Colon (tissue), 2 donors: ENCODE results near the gene SULT1E1.
"Not testable (repeated sequence)": the region's sequence is repeated elsewhere in the genome, so short reads cannot be mapped to it uniquely, and the experiment has no call there.

Experiments used
- FAIRE-seq: peaks from 2 replicates; lab custom pipeline; 2012; peaks lifted over from hg19 to GRCh38; lab: Jason Lieb, UNC
- donor health status: control.
- donor health status: control.

SULT1E1 gene

DNA sequence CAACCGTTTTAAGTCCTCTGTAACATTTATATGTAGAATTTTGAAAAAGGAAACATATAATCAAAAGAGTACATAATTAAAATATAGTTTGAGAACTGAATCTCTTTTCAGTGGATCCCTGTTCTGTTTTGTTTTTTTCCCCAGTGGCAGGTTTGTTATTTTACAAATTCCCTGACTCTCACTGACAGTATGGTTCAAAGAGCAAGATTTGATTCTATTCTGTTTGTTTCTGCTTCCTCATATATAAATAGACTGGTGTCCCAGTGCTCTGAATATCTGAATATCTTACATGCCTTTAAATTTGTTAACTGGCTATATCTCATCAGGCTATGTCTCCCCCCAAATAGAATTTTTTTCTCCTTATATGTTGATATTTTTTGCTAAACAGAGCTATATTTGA is 16.6 kb downstream of the SULT1E1 start:
- no peak for FAIRE-seq

DNA sequence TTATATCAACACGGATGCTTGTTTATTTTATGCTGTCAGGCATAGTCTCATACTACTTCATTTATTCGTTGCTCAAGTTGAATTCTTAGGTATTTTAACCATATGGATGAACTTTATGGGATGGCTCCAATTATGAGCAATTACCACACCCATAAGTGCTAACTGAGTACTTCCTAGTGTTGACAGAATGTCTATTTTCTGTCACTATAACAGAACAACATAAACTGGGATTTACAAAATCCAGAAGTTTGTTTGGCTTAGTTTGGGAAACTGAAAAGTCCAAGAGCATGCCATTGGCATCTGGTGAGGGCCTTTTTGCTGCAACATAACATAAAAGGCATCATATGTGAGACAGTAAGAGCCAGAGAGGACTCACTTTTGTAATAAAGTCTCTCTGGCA is 21.0 kb downstream of the SULT1E1 start:
- no peak for FAIRE-seq

DNA sequence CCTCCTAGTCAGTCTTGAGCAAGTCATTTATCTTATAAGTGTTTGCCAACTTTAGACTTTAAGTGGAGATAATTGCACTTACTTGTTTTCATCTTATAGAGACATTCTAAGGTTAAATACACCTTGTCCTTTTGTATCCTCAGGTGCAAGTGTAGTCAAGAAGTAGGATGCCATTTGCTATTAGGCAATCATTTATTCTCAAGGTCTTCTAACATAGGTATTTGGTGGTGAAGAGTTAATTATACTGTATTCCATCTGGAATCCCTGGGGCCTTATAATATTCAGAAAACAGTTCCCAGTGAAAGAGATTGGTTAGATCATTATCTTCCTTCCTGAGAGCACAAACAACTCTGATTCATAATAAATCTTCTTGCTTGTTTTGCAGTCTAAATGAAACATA is 23.7 kb downstream of the SULT1E1 start:
- no peak for FAIRE-seq

DNA sequence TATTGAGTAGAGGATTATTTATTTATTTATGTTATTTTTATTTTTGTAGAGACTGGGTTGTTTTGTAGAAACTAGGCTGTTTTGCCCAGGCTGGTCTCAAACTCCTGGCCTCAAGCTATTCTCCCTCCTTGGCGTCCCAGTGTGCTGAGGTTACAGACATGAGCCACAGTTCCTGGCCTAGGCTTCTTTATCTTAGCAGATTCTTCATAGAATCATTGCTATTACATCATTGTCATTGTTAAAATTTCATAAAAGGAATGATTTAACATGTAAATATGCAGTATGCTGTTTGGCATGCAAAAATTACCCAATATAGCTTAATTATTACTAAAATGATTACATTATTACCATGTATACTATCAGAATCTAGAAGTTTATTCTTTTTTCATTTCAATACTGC is 24.2 kb downstream of the SULT1E1 start:
- no peak for FAIRE-seq

DNA sequence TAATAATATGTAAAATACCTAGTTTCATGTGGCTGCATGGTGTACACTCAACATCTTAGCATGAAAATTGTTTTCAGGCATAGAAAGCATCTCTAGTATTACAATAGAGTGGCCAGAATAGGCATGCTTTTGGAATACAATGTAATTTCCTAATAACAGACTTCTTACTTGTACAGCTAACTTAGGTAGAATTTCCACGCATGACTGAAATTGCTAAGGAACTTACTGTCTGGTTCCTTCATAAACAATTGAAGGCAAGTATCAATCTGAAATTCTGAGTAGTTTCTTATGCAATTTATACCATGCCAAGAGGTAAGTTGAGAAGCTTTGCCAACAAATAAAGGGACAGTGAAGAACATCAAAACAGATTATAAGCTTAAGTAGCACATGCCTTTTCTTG is 26.7 kb downstream of the SULT1E1 start:
- no peak for FAIRE-seq

DNA sequence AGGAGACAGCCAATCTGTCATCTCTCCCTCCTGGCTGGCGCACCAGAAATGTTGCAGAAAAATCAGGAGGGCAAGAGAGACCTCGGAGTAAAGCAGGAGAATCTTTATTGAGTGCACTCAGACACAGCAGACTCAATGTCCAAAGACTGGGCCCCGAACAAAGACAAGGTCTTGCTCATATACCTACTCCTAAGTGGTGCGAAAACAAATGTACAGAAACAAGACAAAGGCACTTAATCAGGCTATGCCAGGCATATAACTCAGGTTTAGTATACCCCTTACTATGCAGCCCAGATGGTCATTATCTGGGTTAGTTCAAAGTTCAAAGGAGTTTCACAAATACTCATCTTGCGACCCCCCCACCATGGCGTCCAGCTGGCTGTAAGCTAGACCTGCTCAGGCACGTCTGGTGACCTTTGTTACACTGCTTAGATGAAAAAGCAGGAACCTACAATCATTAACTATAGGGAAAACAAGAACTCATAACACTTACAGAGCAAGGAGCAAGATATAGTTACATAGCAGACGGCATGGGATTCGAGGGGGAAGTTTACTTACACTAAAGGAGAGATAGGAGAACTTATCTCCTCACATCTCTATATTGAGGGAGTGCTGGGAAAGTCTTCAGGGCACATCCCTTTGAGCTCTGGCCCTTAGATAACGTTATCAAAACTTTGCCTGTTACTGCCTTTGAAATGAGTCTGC is 27.5 kb downstream of the SULT1E1 start:
- peak; percentile 85 for FAIRE-seq

DNA sequence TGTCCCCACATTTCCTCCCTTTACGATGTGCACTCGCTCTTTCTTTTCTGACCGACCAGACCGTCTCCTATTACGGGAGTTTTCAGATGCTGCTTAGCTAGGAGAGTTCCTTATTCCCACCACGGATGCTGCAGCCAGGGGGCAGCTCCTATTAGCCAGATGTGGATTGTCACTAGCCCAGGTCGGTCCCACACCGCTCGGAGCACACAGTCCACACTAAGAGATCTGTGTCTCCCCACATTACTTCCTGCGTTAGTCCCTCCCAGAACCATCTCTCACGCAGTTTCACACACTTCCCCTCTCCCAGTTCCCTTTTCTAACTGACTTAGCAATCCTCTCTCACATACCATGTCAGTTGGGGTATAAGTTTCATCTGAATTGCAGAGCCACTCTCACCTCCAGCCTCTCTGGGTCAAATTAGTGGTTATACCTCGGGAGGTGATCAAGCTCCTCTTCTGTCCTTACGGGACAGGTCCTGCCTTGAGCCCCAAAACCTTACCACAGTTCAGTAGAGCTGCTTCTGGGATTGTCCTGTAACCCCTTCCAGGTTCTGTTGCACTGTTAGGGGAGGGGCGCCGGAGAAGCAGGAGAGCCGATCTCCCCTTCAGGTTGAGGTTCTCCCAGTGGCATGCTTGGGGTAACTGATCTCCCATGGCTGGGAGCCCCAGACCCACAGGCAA is 28.2 kb downstream of the SULT1E1 start:
- FAIRE-seq = no peak

DNA sequence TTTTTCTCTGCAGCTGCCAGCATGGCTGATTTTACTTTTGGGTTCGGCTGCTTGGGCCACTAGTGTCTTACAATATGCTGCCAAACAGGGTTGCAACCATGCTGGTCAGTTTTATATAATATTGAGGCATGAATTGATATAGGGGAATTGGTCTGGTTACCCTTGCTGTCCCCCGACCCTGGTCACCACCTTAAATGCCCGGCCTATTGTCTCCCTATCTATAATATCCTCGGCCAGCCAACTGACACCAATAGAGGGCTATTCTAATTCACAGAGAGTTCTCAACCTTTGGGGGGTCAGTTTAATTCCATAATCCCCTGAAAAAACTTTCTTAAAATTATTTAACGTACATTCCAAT is 28.7 kb downstream of the SULT1E1 start:
- no peak for FAIRE-seq

DNA sequence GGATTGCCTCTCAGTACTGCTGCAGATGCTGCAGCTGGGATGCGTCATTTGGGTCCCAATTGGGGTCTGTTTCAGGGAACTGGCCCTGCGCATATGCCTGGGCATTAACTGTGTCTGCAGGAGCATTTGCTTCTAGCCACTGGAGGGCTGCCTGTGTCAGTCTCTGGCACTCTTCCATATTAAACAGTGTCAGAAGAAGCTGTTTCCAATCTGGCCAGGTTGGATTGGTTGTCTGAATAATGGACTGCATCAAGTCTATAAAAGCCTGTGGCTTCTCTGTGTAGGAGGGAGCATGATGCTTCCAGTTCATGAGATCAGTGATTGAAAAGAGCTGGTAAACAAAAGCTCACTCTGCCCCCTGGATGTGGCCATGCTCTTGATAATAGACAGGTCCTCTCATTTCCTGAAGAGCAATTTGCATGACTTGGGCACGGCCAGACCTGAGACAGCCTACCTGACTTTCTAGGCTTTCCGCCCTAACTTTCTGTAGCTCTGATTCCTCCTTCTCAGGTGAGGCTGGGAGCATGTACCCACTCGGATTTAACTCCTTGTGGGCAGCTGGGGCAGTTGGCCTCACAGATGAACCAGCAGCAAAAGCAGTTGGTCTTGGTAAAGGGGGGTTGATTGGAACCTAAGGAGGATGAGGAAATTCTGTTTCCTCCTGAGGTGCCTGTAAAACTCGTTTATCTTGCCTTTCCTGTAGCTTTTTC is 29.2 kb downstream of the SULT1E1 start:
- FAIRE-seq = no peak

DNA sequence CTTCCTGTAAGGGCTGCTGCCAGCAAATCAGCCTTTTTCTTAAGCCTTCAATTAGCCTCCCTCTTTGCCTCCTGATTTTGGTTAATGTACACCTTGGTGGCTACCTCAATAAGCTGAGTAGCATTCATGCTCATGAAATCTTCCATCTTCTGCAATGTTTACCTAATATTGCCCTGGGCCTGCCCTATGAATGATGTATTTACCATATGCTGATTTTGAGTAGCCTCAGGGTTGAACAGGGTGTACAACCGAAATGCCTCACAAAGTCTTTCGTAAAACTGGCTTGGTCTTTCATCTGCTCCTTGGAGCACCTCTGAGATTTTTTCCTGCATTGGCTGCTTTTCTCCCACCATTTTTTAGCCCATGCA is 29.8 kb downstream of the SULT1E1 start:
- FAIRE-seq = no peak

DNA sequence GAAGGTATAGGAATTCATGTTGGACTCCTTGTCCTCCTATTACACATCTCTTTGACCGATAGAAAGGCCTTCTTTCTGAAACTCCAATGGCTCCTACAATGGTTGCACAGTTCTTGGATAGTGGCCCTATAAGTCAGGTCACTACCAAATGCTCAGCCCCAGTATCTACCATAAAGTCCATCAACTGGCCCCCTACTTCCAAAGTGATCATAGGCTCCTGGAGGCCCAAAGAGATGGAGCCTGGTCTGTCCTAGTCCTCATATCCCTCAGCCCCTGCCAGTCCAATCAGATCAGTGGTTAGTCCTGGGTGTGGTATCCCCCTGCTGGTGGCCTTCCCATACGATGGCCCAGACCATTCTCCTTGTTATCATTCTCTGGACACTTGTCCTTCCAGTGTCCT is 30.3 kb downstream of the SULT1E1 start:
- no peak for FAIRE-seq

DNA sequence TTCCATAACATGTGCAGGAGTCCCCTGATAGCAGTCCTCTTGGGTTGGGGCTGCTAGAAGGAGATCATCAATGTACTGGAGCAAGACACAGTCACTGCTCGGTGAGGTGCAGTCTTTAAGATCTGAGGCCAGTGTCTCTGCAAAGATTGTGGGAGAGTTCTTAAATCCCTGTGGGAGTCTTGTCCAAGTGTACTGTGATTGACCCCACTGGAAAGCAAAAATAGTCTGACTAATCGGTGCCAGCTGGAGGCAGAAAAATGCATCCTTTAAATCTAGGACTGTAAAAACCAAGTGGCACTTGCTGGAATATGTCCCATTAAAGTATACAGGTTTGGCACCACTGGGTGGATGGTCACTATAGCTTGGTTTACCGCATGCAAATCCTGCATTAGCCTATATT is 31.1 kb downstream of the SULT1E1 start:
- FAIRE-seq = no peak

DNA sequence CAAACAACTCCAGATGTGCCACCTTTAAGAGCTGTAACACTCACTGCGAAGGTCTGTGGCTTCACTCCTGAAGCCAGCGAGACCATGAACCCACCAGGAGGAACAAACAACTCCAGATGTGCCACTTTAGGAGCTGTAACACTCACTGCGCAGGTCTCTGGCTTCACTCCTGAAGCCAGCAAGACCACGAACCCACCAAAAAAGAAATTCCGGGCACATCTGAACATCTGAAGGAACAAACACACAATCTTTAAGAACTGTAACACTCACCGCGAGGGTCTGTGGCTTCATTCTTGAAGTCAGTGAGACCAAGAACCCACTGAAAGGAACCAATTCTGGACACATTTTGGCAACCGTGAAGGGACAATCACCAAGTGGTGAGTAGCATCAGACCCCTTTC is 34.9 kb downstream of the SULT1E1 start:
- not testable (repeated sequence) for FAIRE-seq

DNA sequence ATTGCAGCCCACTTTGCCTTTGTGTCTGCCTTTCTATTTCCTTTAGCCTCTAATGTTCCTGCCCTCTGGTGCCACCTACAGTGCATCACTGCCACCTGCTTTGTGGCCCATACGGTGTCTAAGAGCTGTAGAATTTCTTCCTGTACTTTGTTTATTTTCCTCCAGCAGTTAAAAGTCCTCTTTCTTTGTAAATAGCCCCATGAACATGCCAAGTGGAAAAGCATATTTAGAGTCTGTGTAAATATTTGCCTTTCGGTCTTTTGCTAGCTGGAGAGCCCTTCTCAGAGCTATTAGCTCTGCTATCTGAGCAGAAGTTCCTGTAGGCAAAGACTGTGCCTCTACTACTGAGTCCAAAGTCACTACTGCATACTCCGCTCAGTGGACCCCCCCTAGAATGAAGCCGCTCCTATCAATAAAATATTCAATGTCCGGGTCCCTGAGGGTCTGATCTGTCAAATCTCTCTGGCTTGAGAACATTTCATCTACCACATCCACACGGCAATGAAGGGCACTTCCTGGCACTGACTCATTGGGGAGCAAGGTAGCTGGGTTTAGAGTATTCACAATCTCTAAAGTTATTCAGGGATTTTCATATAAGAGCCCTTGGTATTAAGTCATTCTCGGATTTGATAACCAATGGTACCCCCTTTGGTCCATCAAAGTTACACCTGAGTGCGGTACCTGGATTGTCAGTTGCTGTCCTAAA is 36.3 kb downstream of the SULT1E1 start:
- FAIRE-seq = no peak

DNA sequence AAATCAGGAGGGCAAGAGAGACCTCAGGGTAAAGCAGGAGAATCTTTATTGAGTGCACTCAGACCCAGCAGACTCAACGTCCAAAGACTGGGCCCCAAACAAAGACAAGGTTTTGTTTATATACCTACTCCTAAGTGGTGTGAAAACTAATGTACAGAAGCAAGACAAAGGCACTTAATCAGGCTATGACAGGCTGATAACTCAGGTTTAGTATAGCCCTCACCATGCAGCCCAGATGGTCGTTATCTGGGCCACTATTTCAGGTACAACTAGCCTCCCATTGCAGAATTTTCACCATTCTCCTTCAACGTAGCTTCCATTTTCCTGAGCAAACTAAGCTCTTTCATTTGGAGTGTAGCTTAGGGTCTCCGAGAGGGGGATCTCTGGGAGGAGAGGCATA is 36.9 kb downstream of the SULT1E1 start:
- no peak for FAIRE-seq

DNA sequence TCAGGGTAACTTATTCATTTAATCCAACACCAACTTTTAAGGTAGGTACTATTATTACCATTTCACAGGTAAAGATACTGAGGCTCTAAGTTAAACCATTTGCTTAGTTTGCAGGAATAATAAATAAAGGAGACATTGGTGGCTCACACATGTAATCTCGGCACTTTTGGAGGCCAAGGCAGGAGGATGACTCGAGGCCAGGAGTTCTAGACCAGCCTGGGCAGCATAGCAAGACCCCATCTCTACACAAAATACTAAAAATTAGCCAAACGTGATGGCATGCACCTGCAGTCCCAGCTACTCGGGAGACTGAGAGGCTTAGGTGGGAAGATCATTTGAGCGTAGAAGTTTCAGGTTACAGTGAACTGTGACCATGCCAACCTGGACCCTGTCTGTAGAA is 37.7 kb downstream of the SULT1E1 start:
- no peak for FAIRE-seq

DNA sequence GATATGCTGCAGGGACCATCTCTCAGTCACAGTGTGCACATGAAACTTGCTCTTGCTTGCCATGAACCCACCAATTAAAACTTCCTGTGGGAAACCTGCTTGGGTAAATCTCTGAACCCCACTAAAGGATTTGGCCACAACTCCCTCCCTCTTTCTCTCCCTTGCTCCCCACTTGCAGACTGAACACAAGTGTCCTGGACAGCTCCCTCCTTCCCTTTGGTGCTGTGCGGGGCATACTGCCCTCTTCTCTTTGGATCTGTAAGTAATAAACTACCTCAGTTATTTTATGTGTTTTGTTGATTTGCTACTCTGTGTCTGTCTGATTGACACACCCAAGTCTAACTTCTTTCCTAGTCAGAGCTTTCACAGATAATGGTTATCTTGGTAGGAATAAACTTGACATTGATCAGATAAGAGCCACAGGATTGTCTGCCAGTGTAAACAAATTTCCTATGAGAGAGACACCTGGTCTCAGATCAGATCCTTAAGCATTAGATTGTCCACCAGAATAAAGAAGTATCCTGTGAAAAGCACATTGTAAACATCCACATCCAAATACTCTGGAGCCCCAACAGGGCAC is 41.8 kb downstream of the SULT1E1 start:
- FAIRE-seq = no peak

DNA sequence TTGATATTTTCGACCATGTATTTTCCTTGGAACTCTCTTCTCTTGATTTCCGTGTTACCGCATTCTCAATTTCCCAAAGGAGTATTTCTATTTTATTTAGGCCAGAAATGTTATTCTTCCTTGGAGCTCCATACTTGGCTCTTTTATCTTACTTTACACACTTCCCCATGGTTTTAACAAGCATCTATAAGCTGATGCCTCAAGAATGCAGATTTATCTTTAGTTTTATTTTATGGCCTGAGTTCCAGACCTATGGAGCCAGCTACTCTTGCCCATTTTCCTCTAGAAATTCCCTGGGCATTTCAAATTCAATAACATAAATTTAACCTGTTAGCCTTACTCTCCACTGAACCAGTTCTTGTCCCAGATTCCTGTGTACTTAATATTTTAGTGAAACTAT is 43.7 kb downstream of the SULT1E1 start:
- no peak for FAIRE-seq

DNA sequence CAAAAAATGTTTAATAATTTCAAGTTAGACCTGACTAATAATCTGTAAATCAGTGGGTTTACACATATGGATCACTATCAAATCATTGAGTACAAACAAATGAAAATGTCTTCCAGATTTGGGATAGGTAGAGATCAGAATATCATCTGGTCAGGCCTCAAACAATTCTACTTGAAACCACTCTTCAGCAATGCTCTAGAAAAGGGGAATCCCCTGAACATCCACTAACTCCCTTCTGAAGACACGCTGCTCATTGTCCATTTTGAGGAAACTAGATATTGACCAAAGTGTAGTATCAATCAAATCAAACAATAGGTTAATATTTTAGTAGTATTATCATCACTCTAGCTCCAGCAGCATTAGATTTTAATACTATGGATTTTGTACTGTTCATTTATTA is 46.3 kb downstream of the SULT1E1 start:
- no peak for FAIRE-seq

DNA sequence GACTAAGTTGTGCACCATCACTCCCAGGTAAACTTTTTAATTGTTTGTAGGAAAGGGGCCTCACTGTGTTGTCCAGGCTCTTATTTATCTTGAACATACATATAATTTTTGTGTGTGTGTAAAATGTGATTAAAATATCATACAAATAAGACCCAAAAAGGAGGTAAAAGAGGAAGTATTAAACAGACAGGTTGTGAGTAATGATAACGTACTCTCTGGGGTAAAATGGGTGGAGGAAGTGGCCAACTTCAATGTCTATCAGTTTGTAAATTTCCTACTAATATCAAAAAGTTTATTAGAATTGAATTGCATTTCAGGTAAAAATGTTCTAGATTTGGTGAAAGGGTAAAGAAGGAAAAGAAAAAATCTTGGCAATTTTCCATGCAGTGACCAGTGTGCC is 48.8 kb downstream of the SULT1E1 start:
- no peak for FAIRE-seq

DNA sequence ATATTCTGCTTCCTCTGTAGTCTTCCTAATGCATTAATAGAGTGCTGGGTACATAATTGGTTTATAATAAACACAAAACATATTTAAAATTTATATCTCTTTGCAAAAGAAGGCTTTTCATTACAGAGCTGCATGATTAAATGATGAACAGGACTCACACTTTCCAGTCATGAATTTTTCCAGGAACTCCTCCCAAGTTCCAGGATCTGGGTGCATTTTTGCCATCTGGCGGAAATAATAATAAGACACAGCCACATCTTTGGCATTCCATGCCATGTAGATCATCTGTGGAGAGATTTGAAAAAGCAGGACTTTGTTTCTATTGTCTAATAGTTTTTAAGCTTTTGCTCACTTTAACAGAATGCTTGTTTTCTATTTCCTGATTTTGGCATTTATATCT is 59.3 kb downstream of the SULT1E1 start:
- no peak for FAIRE-seq

DNA sequence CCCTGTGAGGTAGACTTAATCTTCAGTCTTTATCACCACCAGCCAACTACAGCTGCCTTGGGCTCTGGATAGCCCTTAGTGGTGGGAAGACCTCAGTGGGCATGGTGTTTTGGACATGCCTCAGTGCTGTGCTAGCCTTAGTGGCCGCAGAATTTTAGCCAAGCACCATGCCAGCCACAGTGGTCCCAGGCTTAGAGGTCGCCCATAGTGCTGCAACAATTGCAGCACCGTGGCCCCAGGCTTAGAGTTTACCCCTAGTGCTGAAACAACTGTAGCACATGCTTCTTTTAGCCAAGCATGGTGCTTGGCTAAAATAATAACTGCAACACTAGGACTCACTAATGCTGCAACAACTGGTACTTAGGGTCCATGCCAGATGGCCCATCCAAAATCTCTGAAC is 60.6 kb downstream of the SULT1E1 start:
- no peak for FAIRE-seq

DNA sequence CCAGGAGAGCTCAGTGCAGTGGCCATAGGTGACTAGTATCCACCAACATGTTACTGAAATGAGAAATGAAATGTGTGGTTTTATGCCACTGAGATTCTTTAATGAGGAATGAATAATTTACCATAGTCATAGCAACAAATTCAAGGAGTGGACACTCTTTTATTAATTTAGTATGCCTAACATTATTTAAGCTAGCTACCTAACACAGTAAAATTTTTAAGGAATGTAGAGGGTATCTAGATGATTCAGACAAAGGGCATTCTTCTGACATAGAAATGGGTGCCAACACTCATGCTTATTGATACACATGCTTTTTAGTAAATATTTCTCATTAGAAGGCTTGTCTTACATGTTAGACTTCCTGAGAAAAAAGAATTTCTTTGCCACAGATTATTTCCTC is 66.2 kb downstream of the SULT1E1 start:
- FAIRE-seq = no peak
